ENCODE results near the gene HOXA9.

HOXA9 gene

GRCh38 chr7:27203365-27203953 lies 38.1 kb upstream of the HOXA9 start:
- no peaks in the 10 kb centered on the region for H3K9me3 ChIP-seq (replicated peaks; ENCODE audit: insufficient read depth, low read length)
- no peak overlapping the region for H3K9ac ChIP-seq (ENCODE audit: low read length)
- H3K9me2 ChIP-seq (replicated peaks; ENCODE audit: insufficient read depth, low read length): no peaks in the 10 kb centered on the region
- no peak for DNase-seq
- no peaks in the 10 kb centered on the region for H3K4me1 ChIP-seq (ENCODE audit: low read length)
- H3K27ac ChIP-seq (ENCODE audit: low read length): no peak overlapping the region
- H3K4me3 ChIP-seq (ENCODE audit: low read length): no peak overlapping the region
- no peak for TF ChIP-seq EZH2phosphoT487 (IDR thresholded peaks at IDR 0.05; ENCODE audit: low read length)
- TF ChIP-seq EZH2 (optimal IDR thresholded peaks at IDR 0.05; ENCODE audit: low read depth, low read length): no peak
- TF ChIP-seq CTCF (IDR thresholded peaks at IDR 0.05; ENCODE audit: low read length): no peak
- H3K36me3 ChIP-seq (replicated peaks; ENCODE audit: insufficient read depth, low read length): no peaks in the 10 kb centered on the region
- H2AFZ ChIP-seq (ENCODE audit: low read length): no peak overlapping the region
- H3K4me2 ChIP-seq (ENCODE audit: low read depth, low read length): no peak overlapping the region
- H3F3A ChIP-seq (ENCODE audit: insufficient read depth, low read length): no peaks in the 10 kb centered on the region
- H3K27me3 ChIP-seq (replicated peaks; ENCODE audit: insufficient read depth, low read length): peaks cover 64% of the 10 kb centered on the region
- no peaks in the 10 kb centered on the region for H4K20me1 ChIP-seq (ENCODE audit: insufficient read depth, low read length)
- H3K79me2 ChIP-seq (ENCODE audit: low read length): no peaks in the 10 kb centered on the region

GRCh38 chr7:27202862-27203134 lies 37.5 kb upstream of the HOXA9 start:
- Histone ChIP-seq H3K27me3 (replicated peaks; ENCODE audit: insufficient read depth, low read length) (peaks cover 71% of the 10 kb centered on the region), H3K9ac (ENCODE audit: low read length) (no peak overlapping the region), H3K9me3 (replicated peaks; ENCODE audit: insufficient read depth, low read length) (no peaks in the 10 kb centered on the region), H3K4me2 (ENCODE audit: low read depth, low read length) (no peak overlapping the region), H3K4me3 (ENCODE audit: low read length) (no peak overlapping the region), H3K27ac (ENCODE audit: low read length) (no peak overlapping the region), H4K20me1 (ENCODE audit: insufficient read depth, low read length) (no peaks in the 10 kb centered on the region), H3K4me1 (ENCODE audit: low read length) (no peaks in the 10 kb centered on the region), H3K79me2 (ENCODE audit: low read length) (no peaks in the 10 kb centered on the region), H3K9me2 (replicated peaks; ENCODE audit: insufficient read depth, low read length) (no peaks in the 10 kb centered on the region), H3K36me3 (replicated peaks; ENCODE audit: insufficient read depth, low read length) (no peaks in the 10 kb centered on the region), H3F3A (ENCODE audit: insufficient read depth, low read length) (no peaks in the 10 kb centered on the region), H2AFZ (ENCODE audit: low read length) (no peak overlapping the region)
- no peak for TF ChIP-seq CTCF (IDR thresholded peaks at IDR 0.05; ENCODE audit: low read length)
- no peak for TF ChIP-seq EZH2phosphoT487 (IDR thresholded peaks at IDR 0.05; ENCODE audit: low read length)
- no peak for TF ChIP-seq EZH2 (optimal IDR thresholded peaks at IDR 0.05; ENCODE audit: low read depth, low read length)
- DNase-seq: no peak

- Histone ChIP-seq H3K9ac (ENCODE audit: low read length) (no peak overlapping the region), H3K27me3 (replicated peaks; ENCODE audit: insufficient read depth, low read length) (peaks cover 76% of the 10 kb centered on the region), H4K20me1 (ENCODE audit: insufficient read depth, low read length) (0 out of 2 replicates have a peak, but pooled peaks cover 3% of the 10 kb centered on the region), H3K79me2 (ENCODE audit: low read length) (no peaks in the 10 kb centered on the region), H3K36me3 (replicated peaks; ENCODE audit: insufficient read depth, low read length) (no peaks in the 10 kb centered on the region), H3K27ac (ENCODE audit: low read length) (no peak overlapping the region), H3K4me1 (ENCODE audit: low read length) (no peaks in the 10 kb centered on the region), H3F3A (ENCODE audit: insufficient read depth, low read length) (no peaks in the 10 kb centered on the region), H3K4me2 (ENCODE audit: low read depth, low read length) (no peak overlapping the region), H3K4me3 (ENCODE audit: low read length) (no peak overlapping the region), H3K9me2 (replicated peaks; ENCODE audit: insufficient read depth, low read length) (no peaks in the 10 kb centered on the region), H2AFZ (ENCODE audit: low read length) (no peak overlapping the region), H3K9me3 (replicated peaks; ENCODE audit: insufficient read depth, low read length) (no peaks in the 10 kb centered on the region)
- DNase-seq: no peak
- TF ChIP-seq EZH2phosphoT487 (IDR thresholded peaks at IDR 0.05; ENCODE audit: low read length) (no peak), CTCF (IDR thresholded peaks at IDR 0.05; ENCODE audit: low read length) (no peak), EZH2 (optimal IDR thresholded peaks at IDR 0.05; ENCODE audit: low read depth, low read length) (no peak)
These were observed 36.9 kb upstream of the HOXA9 start for GRCh38 chr7:27202018-27202861.

All from MM.1S (cell line).